CD4-positive, alpha-beta T cell treated with Interleukin-17A for 4 hours (primary cell): ENCODE results near the gene NFATC2.
"Not testable (repeated sequence)": the region's sequence is repeated elsewhere in the genome, so short reads cannot be mapped to it uniquely, and the experiment has no call there.

ENCODE experiments used
- DNase-seq: peaks from one replicate; pipeline ENCODE4 v3.0.0-alpha.2; 2020; ENCODE audit warnings: mixed read lengths

Gene NFATC2

DNA sequence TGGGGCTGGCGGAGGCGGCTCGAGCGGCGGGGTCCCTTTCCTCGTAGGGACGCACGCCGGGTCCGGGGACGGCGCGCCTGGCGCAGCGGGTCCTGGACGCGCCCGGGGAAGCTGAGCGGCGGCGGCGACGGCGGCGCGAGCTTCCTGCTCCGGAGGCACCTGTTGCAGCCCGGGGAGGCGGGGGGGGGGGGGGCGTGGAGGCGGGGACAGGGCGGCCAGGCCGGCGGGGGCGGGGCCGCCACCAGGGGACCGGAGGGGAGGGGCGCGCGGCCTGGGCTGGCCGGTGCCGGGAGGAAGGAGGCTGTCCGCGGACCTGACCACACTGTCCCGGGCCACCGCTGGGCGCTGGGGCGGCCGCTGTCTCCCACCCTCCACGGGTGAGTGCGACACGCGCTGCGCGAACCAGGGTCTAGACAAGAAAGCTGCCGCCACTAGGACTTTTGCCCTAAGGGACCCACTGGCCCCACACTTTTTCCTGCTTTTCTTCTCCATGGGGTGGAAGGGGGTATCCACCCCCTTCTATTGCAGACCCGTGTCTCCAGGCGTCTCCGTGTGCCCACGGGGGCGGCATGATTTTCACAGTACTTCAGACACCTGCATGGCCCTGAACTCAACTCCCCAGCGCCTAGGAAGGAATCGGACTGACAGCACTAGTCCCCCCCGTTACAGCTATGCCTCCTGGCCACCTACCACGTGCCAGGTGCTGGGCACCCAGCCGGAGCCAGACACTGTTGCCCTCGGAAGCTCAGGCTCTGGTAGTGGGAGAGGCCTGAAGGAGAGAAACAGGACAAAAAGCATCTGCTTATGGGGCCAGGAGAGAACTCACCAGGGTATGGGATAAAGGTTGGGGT is at the start of gene NFATC2:
Gene NFATC2 (minus strand): TSS at position 149 of the 851 bp plus-strand sequence. CDS start 220 bp downstream, outside the sequence.
- peak; percentile 81 for DNase-seq

DNA sequence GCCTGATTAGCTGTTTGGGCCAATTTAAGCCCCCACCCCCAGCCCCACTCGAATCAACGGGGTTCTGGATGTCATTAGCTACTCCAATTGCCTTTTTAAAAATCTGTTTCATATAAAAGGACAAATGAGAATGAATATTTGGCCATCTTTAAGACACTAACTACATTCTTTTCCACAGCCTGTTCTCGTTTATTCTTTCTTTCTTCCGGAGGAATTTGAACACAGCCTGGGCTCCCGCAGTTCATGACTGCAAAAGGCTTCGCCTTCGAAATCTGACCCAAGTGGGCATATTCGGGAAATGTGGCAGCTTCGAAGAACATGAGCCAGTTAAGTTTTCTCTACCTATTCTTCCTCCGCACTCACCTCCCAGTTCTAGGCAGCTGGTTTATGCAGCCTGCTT is 49.4 kb upstream of the NFATC2 start:
- no peak for DNase-seq

DNA sequence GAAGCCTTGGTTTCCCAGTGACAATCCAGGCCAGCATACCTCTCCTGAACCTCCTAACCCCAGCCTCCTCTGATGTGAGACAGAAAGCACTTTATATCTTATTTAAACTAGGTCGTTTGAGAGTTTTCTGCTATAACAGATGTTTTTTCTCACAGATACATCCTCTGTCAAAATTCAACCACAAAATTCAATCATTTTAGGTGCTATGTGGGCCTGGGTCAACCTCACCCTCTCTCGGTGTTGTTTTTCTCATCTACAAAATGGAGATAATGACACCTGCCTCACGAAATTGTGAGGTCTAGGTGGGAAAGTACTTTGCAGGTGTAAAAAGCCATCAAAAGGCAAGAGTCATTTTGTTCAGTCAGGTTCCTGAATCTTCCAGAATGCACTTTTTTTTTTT is 46.2 kb upstream of the NFATC2 start:
- DNase-seq: no peak

DNA sequence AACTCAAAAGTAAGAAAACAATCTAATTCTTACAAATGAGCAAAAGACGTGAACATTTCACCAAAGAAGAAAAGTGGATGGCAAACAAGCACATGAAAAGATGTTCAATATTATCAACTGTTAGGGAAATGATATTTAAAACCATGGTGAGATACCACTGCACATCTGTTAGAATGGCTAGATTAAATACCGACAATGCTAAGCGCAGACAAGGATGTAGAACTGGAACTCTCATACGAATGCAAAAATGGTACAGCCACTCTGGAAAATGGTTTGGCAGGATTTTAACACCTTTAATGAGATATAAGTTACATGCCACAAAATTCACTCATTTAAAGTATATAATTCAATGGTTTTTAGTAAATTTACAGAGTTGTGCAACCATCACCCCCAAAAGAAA is 44.6 kb upstream of the NFATC2 start:
- no peak for DNase-seq

DNA sequence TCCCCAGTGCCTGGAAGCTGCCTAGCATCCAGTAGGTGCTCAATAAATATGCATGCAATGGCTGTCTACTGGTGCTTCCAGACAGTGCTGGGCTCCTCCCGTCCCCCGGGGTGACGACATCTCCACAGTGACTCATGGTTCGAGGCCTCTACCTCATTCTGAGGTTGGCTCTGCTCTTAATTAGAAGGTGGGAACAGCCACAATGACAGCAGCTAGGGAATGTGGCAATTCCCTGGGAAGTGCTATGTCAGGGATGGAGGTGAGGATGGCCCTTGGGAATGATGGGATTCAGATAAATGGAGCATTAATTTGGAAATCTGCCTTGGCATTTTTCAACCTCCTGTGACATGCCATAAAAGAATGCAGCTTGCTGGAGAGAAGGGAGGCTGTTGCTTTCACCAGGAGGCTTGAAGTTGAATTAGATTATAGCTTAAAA is 43.5 kb upstream of the NFATC2 start:
- no peak for DNase-seq

DNA sequence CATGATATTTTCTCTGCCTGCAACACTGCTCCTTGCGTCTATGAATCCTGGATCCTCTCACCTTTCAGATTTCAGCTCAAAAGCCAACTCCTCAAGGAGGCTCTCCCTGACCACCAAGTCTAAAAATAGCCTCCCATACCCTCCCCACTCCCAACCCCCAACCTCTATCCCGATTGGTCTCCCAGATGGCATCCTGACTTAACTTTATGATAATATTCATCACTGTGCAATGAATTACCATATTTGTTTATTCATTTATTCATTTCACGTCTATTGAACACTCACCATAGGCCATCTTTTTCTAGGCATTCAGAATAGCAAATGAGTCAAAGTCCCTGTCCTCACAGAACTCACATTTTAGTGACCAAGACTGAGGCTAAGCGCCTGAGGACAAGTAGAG is 42.6 kb upstream of the NFATC2 start:
- no peak for DNase-seq

DNA sequence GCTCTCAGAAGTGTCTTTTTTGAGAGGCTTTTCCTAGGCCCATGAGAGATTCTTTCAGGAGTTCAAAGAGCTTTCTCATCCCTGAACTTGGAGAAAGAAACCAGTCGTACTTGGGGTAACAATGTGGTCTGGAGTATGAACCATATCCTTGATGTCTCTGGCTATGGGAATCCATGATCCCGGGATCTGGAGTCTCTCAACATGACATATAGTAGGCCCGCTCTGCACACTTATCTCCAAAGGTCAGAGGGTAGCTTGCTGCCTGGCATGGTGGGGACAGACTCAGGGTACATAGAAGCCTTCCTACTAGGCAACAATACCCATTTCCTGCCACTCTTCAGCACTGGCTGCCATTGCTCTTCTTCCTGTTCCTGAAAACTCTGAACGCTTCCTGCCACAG is 42.2 kb upstream of the NFATC2 start:
- no peak for DNase-seq

DNA sequence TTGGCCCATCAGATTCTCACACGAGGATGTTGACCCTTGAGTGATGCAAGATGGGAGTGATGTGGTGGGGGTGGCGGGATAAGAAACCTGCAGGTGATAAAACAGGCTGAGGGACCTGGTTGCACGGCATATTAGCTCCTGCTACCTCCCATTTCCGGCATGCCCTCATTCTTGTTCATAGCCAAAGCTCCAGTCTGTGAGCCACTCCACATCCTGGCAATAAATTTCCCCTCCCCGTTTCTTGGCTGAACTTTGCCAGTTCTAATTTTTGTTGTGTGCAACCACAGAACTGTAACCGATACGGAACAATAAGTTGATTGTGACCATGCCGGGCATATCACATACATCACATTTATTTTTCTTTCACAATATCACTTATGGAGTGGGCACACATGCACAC is 41.6 kb upstream of the NFATC2 start:
- DNase-seq: no peak

DNA sequence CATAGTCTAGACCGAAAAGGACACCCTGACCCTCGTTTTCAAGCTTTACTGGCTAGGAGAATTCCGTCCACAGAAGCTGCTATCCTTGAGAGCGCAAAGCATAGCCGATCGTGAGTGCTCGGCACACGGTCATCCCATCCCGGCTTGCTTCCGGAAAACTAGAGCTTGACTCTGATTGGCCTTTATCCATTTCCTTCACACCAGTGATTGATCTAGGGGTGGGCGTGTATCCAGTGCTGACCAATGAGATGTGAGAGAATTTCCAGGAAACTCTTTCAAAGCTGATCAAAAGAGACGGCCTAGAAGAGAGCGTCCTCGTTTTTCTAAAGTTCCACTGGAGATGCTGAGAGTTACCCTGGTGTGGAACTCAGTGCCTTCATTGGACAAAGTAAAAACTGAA is 41.0 kb upstream of the NFATC2 start:
- no peak for DNase-seq

DNA sequence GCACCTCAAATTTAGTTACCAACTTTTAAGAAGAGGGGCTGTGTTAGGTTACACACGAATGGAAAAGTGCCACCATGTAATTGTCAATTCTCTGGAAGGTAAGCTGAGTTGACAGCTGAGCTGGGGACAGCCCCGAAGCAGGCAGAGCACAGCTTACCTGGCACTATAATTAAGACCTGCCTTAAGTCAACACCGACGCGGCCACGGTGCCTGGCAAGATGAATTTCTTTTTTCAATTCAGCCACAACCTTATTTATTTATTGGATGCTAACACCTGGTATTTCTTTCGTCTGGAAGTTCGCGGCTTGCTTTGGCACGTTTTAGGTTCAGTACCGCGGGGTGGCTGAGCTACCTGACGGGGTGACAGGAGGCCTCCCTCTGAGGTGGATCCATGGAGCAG is 40.6 kb upstream of the NFATC2 start:
- no peak for DNase-seq

DNA sequence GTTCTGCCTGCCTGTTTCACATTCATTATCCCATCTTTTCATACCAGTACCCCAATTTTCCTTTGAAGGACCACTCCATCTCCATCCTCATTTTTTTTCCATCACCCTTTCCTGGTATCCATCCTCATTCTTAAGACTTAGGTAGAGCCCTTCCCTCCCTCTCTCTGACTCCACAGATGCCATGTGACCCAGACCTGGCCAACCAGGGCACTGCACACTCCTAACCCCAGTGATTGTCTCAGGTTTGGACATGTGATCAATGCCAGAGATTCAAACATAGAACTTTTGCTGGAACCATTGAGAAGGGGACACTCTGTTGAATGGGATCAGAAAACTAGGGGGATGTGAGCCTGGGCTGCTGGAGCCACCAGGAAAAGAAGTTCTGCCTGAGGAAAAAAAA is 39.1 kb upstream of the NFATC2 start:
- DNase-seq: no peak

DNA sequence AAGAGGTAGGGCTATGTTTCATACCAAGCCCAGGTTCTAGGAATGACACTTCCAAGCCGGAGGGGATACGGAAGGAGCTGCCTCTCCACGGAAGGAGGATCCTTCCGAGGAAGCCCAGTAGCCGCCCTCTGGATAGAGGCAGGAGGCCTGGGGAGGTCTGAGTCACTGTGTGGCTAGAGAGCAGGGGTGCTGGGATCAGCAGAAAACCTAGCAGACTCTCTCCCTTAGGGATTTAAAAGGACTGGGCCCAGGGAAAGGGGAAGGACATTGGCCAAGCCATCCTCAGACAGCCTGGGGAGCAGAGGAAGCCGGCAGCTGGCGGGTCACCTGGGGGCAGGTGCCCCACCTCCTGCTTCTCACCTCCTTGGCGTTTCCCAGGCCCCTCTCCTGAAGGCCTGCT is 36.6 kb upstream of the NFATC2 start:
- no peak for DNase-seq

DNA sequence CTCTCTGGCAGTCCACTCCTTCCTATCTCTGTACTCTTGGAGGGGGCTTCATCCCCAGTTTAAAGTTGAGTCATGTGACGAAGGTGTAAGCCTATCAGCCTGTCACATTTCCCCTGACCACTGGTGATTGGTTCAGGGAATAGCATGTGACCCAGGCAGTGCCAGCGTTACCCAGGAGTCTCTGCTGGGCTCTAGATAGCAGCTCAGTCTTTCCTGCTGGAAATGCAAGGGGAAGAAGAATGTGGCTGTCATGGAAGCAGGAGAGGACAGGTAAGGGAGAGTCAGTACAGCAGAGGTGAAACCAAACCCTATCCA is 35.6 kb upstream of the NFATC2 start:
- DNase-seq: no peak

DNA sequence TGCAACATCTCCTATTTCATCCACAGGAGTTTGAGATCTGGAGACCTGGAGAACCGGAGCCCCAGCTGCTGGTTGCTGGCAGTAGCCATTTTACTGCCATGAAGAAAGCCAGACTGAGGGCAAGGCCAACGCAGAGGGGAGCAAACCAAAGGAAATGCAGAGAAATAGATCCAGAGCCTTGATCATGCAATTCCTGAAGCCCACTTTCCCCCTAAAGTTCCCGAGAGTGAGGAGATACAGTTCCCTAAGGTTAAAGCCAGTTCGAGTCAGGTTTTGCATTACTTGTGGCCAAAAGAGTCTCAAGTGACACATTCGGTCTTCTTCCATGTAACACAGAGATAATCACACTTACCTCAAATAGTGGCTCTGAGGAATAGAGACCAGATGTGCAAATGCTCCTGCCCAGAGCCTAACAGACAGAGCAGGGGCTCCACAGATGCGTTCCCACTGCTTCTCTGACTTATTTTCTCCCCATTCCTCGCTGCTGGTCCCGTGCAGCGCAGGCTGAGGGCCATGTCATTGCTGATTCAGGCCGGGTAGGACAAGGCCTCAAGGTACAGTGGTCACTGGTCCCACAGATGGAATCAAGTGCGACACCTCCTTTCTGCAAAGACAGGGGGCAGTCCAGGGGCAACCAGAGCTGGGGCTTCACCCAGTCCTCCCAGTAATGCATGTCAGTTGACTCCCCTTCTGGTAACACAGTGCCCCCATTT is 35.1 kb upstream of the NFATC2 start:
- no peak for DNase-seq

DNA sequence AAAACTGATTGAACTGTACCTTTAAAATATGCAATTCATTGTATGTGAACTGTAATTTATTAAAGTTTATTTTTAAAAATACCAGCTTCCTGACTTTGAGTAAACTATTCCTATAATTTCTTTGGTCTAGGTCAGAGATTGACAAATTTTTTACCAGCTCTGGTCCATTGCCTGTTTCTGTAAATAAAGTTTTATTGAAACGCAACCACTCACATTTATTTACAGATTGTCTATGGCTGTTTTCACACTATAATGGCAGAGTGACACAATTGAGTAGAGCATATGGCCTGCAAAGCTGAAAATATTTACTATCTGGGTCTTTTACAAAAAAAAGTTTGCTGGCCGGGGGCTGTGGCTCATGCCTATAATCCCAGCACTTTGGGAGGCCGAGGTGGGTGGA is 33.0 kb upstream of the NFATC2 start:
- DNase-seq: no peak

DNA sequence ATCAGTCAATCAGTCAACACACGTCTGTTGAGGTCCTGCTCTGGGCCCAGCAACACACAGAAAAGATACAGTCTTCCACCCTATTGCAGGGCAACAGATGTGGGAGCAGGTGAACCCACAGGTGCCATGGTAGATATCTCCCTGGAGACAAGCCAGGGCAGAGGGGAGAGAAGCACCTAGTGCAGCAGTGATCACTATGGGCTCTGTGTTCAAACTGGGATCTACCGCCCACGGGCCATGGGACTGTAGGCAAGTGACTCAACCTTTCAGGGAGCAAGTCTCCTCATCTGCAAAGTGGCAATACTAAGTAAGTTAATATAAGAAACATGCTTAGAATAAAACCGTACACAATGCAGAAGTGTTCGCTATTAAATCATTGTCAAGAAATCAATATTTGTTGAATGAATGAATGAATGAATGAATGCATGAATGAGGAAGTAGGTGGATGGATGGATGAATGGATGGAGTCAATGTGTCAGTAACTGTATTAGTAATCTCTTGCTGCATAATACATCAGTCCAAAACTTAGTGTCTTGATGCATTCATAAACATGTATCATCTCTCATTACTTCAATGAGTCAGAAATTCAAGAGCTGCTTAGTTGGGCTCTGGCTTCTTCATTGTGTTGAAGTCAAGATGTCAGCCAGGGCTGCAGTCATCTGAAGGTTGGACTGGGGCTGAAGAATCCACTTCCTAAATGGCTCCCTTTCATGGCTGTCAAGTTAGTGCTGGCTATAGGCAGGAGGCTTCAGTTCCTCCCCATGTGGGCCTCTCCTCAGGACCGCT is 31.9 kb upstream of the NFATC2 start:
- no peak for DNase-seq

DNA sequence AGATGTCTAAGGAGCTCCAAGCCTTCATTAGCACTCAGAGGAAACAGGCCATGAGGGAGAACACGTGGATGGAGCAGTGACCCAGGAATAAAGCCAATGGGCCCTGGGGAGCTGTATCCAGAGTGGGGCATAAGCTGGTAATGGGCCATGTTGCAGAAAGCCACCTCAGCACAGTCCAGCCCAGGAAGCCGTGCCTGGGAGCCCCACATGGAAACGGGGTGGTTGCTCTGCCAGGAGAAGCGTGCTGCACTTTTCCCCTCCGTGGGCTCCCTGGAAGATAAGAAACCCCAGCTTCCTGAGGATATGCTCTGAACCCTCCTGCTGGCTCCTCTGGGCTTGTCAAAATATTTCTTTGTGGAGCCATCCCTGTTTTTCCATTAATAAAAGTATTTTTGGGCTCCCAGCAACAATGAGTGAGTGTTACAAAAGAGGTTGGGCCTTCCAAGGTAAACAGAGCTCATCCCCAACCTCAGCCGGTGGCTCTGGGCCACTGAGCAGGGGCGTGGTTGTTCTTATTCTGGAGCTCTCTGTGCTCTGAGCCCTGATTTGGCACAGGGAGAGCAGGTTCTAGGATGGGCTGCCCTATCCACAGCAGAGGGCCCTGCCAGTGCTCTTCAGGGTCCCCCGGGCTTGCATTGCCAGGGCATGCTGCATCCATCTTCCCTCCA is 31.2 kb upstream of the NFATC2 start:
- no peak for DNase-seq

DNA sequence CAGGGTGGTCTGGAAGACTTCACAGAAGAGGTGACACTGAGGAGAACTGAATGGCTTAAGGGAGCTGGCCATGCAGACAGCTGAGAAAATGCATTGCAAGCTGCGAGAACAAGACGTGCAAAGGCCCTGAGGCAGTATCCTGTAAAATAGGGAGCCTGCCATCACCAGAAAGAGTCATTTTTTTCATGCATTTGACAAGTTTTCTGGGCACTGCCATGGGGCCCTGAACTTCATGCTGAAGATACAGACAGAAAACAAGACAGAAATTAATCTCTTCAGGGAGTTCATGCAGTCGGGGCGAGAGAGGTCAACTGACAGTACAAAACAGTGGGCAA is 28.9 kb upstream of the NFATC2 start:
- DNase-seq: no peak

DNA sequence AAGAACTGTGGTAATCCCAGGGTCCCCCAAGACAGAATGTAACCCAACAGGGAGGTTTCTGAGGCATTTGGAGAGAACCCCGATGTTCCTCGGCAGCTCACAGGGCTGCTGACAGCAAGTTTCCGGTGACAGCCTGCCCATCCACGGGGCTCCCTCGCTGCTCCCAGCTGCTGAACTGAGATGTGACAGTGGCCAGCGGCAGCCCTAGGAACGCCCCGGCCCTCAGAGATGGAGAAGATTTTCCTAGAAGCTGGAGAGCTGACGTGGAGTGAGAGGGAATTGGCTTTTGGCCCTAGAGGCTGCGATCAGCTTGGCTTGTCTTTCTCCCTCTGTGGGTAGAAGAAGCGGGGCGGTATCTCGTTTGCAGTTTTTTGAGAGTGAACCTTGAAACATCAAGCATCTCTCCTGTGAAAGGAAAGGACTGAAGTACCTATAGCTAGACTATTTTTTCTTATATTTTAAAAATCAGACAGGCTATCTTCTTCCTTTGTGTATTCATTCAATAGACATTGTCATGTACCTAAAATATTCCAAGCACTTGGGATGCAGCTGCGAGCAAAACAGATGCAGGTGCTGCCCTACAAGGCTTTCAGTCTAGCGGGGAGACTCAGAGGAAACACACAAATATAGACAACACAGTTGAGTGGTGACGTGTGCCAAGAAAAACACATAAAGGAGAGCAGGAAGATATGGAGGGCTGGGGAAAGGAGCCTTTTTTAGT is 28.4 kb upstream of the NFATC2 start:
- no peak for DNase-seq

DNA sequence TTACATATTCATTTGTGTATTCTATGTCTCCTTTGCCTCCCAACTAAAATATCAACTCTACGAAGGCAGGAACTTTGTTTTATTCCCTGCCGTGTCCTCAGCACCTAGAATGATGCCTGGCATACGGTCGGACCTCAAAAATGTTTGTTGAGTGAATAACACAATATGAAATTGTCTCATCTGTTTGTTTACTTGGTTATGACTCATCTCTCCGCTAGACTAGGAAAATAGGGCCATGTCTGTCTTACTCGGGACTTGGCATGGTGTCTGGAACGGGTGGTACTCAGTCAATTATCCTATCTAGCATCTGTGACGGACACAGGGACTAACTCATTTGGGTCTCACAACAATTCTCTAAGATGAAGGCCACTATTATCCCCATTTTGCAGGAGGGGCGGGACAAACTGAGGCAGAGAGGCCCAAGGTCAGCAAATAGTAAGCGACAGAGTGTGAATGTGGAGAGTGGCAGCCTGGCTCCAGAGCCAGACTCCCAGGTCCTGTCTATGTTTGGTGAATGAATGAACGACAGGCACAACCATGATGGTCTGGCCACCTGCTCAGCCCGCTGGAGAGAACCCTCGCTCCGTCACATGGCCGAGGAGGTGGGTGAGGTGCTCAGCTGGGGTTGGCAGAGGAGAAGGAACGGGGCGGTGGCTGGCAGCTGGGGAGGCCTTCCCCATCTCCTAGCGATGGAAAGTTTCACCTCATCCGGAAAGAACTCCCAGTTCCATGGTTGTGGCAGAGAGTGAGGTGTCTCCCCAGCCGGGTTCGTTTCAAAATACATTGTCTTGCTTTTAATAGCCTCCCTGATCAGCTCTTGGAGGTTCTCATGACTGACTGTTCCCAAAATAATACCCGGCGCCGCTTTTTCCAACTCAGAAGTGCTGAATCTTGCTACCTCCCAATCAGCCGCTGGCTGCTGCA is 27.6 kb upstream of the NFATC2 start:
- no peak for DNase-seq

DNA sequence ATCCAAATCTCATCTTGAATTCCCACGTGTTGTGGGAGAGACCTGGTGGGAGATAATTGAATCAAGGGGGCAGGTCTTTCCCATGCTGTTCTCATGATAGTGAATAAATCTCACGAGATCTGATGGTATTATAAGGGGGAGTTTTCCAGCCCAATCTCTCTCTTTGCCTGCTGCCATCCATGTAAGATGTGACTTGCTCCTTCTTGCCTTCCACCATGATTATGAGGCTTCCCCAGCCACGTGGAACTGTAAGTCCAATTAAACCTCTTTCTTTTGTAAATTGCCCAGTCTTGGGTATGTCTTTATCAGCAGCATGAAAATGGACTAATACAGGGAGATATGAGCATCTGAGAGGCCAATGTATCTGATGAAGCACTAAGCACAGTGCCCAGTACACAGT is 26.0 kb upstream of the NFATC2 start:
- not testable (repeated sequence) for DNase-seq

DNA sequence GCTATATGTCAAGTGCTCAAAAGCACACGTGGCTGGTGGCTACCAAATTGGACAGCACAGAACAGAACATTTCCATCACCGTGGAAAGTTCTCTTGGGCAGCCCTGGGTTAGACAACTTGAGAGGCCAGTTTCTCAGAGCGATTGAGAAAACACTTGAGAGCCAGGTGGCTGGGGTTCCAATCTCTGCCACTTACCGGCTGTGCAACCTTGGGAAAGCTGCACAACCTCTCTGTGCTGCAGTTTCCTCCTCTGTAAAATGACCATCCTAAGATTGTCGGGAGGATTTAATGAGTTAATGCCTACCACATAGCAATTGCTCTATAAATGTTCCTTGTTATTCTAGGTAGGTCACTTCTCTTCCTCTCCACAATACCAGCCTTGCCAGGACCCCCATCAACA is 25.1 kb upstream of the NFATC2 start:
- no peak for DNase-seq
